ENCODE results near the gene TWSG1.

DNA sequence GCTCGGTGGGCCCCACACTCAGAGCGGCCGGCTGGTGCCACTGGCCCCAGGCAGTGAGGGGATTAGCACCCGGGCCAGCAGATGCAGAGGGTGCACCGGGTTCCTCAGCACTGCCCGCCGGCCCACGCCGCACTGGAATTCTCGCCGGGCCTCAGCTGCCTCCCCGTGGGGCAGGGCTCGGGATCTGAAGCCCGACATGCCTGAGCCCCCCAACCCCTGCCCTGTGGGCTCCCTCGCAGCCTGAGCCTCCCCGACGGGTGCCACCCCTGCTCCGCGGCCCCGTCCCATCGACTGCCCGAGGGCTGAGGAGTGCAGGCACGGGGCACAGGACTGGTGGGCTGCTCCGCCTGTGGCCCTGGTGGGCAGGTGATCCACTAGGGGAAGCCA is 37.6 kb upstream of the TWSG1 start:
- no peak for TF ChIP-seq POLR2A (IDR thresholded peaks at IDR 0.05)
- TF ChIP-seq, protein P1, sequence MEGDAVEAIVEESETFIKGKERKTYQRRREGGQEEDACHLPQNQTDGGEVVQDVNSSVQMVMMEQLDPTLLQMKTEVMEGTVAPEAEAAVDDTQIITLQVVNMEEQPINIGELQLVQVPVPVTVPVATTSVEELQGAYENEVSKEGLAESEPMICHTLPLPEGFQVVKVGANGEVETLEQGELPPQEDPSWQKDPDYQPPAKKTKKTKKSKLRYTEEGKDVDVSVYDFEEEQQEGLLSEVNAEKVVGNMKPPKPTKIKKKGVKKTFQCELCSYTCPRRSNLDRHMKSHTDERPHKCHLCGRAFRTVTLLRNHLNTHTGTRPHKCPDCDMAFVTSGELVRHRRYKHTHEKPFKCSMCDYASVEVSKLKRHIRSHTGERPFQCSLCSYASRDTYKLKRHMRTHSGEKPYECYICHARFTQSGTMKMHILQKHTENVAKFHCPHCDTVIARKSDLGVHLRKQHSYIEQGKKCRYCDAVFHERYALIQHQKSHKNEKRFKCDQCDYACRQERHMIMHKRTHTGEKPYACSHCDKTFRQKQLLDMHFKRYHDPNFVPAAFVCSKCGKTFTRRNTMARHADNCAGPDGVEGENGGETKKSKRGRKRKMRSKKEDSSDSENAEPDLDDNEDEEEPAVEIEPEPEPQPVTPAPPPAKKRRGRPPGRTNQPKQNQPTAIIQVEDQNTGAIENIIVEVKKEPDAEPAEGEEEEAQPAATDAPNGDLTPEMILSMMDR (IDR thresholded peaks at IDR 0.05): no peak

Measured in breast epithelium (tissue), 3 donors.